Brain microvascular endothelial cell (primary cell): ENCODE data around the gene MORC2.

Experiments used
- DNase-seq: peaks from one replicate; pipeline ENCODE4 v3.0.0-alpha.2; 2020
- H3K27ac ChIP-seq: fragments of 250-450 bp; sonication (Bioruptor Pico); 2 replicates; pipeline ENCODE4 v1.5.1; 2020; ENCODE audit warnings: mild to moderate bottlenecking, moderate library complexity
- H3K27me3 ChIP-seq: fragments of 250-450 bp; sonication (Bioruptor Pico); replicated peaks from 2 replicates; pipeline ENCODE4 v1.5.1; 2020; ENCODE audit warnings: mild to moderate bottlenecking
- H3K36me3 ChIP-seq: fragments of 250-450 bp; sonication (Bioruptor Pico); replicated peaks from 2 replicates; pipeline ENCODE4 v1.5.1; 2020; ENCODE audit warnings: mild to moderate bottlenecking
- H3K4me3 ChIP-seq: 2 replicates; pipeline ENCODE4 v1.5.1; 2011; ENCODE audit warnings: low read depth, mild to moderate bottlenecking, control low read depth, low read length, moderate library complexity
- in situ Hi-C: cut with HindIII; loops from 2 replicates; pipeline ENCODE4 v1.10.0; 2017; ENCODE audit warnings: low sequenced_read_pairs, low pct_ligation_motif_present
- TF ChIP-seq, protein P1 (sequence below): IDR thresholded peaks from 2 replicates; pipeline ENCODE4 v1.5.1; 2011; ENCODE audit warnings: low read depth, mild to moderate bottlenecking, moderate library complexity, low read length, control low read depth, inconsistent platforms; ENCODE audit errors: missing control alignments

The MORC2 gene

DNA sequence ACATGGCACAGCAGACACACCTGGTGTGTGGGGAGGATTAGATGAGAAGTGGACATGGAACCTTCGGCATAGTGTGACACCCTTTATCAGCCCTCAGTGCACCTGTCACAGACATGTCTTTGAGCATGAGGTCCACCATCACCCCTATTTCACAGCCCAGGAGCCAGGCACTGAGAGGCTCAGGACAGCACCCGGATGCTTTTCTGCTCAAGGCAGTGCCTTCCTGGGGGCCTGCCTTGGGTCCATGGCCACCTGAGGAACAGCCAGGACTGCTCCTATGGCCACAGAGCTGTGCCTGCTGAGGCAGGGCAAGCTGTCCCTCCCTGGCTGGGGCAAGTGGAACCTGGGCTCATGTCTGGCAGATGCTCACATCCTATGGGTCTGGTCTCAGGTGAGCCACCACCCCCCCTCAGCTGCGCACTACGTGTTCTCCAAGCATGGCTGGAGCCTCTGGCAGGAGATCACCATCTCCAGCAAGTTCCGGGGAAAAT is 75.8 kb downstream of the MORC2 start:
- H3K27ac ChIP-seq, result no peak overlapping the region
- in situ Hi-C loops, result no loop called here
- H3K4me3 ChIP-seq, result no peak overlapping the region
- no peaks in the 10 kb centered on the region for H3K36me3 ChIP-seq
- TF ChIP-seq, protein P1, sequence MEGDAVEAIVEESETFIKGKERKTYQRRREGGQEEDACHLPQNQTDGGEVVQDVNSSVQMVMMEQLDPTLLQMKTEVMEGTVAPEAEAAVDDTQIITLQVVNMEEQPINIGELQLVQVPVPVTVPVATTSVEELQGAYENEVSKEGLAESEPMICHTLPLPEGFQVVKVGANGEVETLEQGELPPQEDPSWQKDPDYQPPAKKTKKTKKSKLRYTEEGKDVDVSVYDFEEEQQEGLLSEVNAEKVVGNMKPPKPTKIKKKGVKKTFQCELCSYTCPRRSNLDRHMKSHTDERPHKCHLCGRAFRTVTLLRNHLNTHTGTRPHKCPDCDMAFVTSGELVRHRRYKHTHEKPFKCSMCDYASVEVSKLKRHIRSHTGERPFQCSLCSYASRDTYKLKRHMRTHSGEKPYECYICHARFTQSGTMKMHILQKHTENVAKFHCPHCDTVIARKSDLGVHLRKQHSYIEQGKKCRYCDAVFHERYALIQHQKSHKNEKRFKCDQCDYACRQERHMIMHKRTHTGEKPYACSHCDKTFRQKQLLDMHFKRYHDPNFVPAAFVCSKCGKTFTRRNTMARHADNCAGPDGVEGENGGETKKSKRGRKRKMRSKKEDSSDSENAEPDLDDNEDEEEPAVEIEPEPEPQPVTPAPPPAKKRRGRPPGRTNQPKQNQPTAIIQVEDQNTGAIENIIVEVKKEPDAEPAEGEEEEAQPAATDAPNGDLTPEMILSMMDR, result no peak
- no peaks in the 10 kb centered on the region for H3K27me3 ChIP-seq
- no peak for DNase-seq

DNA sequence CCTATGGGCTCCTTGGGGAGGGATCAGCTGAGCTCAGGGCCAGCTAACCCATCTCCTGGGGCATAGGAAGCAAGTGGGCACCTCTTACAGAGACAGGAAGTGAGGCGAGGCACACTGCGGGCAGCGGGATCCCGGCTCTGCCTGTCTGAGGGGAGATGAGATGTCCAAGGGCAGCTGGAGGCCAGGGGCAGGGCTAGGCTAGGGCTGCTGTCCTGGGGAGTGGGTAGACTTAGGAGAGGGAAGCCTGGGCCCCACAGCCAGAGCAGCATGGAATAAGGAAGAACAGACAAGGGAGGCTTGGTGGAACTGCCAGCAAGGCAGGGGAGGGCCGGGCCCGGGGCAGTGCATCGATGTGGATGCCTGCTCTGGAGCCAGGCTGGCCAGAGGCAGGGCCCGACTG is 76.3 kb downstream of the MORC2 start:
- H3K27ac ChIP-seq, result no peak overlapping the region
- H3K27me3 ChIP-seq, result no peaks in the 10 kb centered on the region
- no peak overlapping the region for H3K4me3 ChIP-seq
- no peaks in the 10 kb centered on the region for H3K36me3 ChIP-seq
- no peak for DNase-seq
- in situ Hi-C loops, result no loop called here
- TF ChIP-seq, protein P1, result no peak

DNA sequence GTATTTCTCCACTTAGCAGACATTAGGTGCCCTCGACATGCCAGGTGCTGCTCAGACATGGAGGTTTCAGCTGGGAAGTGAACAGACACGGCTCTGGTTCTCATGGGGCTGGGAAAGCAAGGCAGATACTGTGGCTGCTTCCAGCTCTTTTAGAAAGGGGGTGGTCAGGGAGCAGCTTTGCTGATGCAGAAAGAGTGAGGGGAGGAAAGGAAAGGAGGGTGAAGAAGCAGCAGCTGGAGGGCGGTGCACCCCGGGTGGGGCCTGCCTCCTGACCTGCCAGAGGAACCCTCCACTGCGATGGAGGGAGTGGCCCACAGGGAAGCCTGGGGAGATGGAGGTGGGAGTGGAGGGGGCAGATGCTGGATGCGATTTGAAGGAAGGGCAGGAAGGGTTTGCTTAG is 76.8 kb downstream of the MORC2 start:
- DNase-seq, result no peak
- H3K27ac ChIP-seq, result no peak overlapping the region
- in situ Hi-C loops, result no loop called here
- H3K27me3 ChIP-seq, result no peaks in the 10 kb centered on the region
- no peak overlapping the region for H3K4me3 ChIP-seq
- no peaks in the 10 kb centered on the region for H3K36me3 ChIP-seq
- TF ChIP-seq, protein P1, result no peak

DNA sequence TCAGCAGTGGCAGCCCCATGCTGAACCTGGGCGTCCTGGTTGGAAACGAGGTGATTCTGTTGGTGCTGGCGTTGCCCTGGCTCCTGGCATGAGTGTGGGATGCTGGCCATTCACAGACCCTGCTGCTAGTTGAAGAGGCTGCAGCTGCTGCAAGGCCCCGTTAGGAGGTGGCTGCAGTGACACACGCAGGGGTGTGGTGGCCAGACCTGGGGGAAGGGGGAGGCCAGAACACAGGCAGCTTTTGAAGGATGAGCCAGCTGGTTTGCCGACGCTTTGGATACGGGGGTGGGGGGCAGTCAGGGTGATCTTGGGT is 77.2 kb downstream of the MORC2 start:
- no peaks in the 10 kb centered on the region for H3K36me3 ChIP-seq
- no peak overlapping the region for H3K27ac ChIP-seq
- H3K27me3 ChIP-seq, result no peaks in the 10 kb centered on the region
- no peak for DNase-seq
- in situ Hi-C loops, result no loop called here
- TF ChIP-seq, protein P1, result no peak
- no peak overlapping the region for H3K4me3 ChIP-seq

DNA sequence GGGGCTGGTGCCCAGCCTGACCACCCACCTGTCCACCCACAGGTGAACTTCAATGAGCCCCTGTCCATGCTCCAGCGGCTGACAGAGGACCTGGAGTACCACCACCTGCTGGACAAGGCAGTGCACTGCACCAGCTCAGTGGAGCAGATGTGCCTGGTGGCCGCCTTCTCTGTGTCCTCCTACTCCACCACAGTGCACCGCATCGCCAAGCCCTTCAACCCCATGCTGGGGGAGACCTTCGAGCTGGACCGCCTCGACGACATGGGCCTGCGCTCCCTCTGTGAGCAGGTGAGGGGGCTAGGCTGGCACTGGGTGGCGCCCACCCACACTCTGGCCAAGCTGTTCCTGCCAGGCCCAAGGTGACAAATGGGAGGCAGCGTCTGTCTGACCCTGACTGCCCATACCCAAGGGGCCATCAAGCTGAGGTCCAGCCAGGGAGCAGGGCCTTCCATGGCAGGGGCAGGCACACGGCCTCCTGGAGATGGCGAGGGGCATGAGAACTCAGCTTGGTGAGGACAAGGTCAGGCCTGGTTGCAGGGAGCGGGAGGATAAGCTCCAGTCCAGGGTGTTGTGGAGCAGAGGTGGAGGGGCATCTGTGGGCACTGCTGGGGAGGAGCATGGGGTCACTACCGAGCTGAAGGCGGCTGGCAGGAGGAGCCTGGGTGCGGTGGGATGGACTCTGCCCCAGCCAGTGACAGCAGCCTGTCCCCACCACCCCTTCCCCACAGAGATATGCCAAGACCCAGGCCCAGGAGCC is 77.7 kb downstream of the MORC2 start:
- in situ Hi-C loops, result no loop called here
- Histone ChIP-seq H3K27ac (no peak overlapping the region), H3K4me3 (no peak overlapping the region), H3K36me3 (no peaks in the 10 kb centered on the region), H3K27me3 (no peaks in the 10 kb centered on the region)
- DNase-seq, result peak; percentile 23
- TF ChIP-seq, protein P1, result peak; percentile 90

DNA sequence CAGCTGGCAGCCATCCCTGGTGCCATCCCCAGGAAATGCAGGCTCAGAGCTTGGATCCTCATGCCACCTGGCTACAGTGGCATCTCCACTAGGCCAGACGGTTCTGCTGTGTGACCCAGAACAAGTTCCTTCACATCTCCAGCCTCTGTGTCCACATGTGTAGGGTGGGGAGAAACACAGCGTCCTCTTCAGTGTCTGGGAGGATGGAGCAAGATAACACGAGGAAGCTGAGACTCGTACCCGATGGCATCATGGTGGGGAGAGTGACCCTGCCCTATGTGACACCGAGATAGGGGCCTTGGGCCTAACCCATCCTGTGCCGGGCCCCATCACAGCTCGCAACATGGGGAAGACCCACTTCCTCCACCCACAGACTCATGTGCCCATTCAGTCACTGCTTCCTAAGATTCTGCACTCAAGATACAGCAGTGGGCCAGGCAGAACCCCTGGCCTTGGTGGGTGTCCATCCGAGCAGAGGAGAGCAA is 78.5 kb downstream of the MORC2 start:
- Histone ChIP-seq H3K27ac (no peak overlapping the region), H3K4me3 (no peak overlapping the region), H3K36me3 (no peaks in the 10 kb centered on the region), H3K27me3 (no peaks in the 10 kb centered on the region)
- TF ChIP-seq, protein P1, result no peak
- in situ Hi-C loops, result no loop called here
- no peak for DNase-seq
